Nephron progenitor cell (in vitro differentiated cells): Measurements from ENCODE around the gene TEX2.
"Not testable (repeated sequence)": the region's sequence is repeated elsewhere in the genome, so short reads cannot be mapped to it uniquely, and the experiment has no call there.

Experiments
- DNase-seq: peaks from one replicate; pipeline ENCODE4 v3.0.0; 2021
- H3K27ac Mint-ChIP-seq: 2 replicates; pipeline ENCODE4 v1.8.0; 2021; ENCODE audit warnings: mild to moderate bottlenecking, moderate library complexity, mixed read lengths
- H3K27me3 Mint-ChIP-seq: 2 replicates; pipeline ENCODE4 v1.8.0; 2021; ENCODE audit warnings: mild to moderate bottlenecking, low read depth, mixed read lengths; ENCODE audit not compliant: poor library complexity
- H3K36me3 Mint-ChIP-seq: 2 replicates; pipeline ENCODE4 v1.8.0; 2021; ENCODE audit warnings: low read depth, mixed read lengths
- H3K4me1 Mint-ChIP-seq: 2 replicates; pipeline ENCODE4 v1.8.0; 2021; ENCODE audit warnings: mixed read lengths
- H3K4me3 Mint-ChIP-seq: 2 replicates; pipeline ENCODE4 v1.8.0; 2021; ENCODE audit warnings: mild to moderate bottlenecking, moderate library complexity, mixed read lengths
- H3K9me3 Mint-ChIP-seq: 2 replicates; pipeline ENCODE4 v1.8.0; 2021; ENCODE audit warnings: mild to moderate bottlenecking, moderate library complexity, mixed read lengths
- TF ChIP-seq, protein P1 (sequence below): fragments of 200-600 bp; sonication (generic); IDR thresholded peaks from 2 replicates; pipeline ENCODE4 v1.5.0; 2021; ENCODE audit warnings: antibody characterized with exemption

The TEX2 gene

GRCh38 chr17:64192589-64192988 lies 70.5 kb downstream of the TEX2 start:
- Mint-ChIP-seq H3K27ac (no peak overlapping the region), H3K4me1 (peaks cover 8% of the 10 kb centered on the region), H3K4me3 (no peak overlapping the region), H3K9me3 (peaks cover 12% of the 10 kb centered on the region), H3K27me3 (no peaks in the 10 kb centered on the region), H3K36me3 (peaks cover 44% of the 10 kb centered on the region)
- TF ChIP-seq, protein P1, sequence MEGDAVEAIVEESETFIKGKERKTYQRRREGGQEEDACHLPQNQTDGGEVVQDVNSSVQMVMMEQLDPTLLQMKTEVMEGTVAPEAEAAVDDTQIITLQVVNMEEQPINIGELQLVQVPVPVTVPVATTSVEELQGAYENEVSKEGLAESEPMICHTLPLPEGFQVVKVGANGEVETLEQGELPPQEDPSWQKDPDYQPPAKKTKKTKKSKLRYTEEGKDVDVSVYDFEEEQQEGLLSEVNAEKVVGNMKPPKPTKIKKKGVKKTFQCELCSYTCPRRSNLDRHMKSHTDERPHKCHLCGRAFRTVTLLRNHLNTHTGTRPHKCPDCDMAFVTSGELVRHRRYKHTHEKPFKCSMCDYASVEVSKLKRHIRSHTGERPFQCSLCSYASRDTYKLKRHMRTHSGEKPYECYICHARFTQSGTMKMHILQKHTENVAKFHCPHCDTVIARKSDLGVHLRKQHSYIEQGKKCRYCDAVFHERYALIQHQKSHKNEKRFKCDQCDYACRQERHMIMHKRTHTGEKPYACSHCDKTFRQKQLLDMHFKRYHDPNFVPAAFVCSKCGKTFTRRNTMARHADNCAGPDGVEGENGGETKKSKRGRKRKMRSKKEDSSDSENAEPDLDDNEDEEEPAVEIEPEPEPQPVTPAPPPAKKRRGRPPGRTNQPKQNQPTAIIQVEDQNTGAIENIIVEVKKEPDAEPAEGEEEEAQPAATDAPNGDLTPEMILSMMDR = no peak
- no peak for DNase-seq

DNA sequence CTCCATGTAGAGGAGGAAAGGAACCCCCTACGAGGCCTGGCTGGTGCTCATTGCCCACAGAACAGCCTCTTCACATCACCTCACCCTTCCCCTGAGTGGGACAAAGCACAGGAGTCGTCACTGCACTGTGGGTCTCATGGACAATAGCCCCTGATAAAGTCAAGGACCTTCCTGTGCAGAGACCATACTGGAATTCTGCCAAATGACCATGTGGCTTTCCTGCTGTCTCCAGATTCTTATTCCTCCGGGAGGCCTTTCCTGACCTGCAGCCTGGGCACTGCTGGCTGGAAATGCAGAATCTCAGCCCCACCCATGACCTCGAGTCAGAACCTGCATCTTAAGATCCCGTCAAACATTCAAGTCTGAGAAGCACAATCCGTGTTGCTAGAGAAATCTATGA lies 72.6 kb downstream of the TEX2 start:
- peaks cover 7% of the 10 kb centered on the region for H3K27me3 Mint-ChIP-seq
- TF ChIP-seq, protein P1 = no peak
- no peak for DNase-seq

GRCh38 chr17:64188088-64188487 lies 75.0 kb downstream of the TEX2 start:
- TF ChIP-seq, protein P1 = no peak
- Mint-ChIP-seq H3K9me3 (no peaks in the 10 kb centered on the region), H3K4me1 (peaks cover 22% of the 10 kb centered on the region), H3K4me3 (no peak overlapping the region), H3K36me3 (peaks cover 37% of the 10 kb centered on the region), H3K27ac (no peak overlapping the region), H3K27me3 (peaks cover 7% of the 10 kb centered on the region)
- no peak for DNase-seq

More for the DNA sequence above, 72.6 kb downstream of the TEX2 start:
- H3K36me3 Mint-ChIP-seq = peaks cover 43% of the 10 kb centered on the region
- H3K27ac Mint-ChIP-seq = no peak overlapping the region
- peaks cover 22% of the 10 kb centered on the region for H3K4me1 Mint-ChIP-seq
- H3K9me3 Mint-ChIP-seq = no peaks in the 10 kb centered on the region
- no peak overlapping the region for H3K4me3 Mint-ChIP-seq

- no peak for DNase-seq
- H3K9me3 Mint-ChIP-seq = no peaks in the 10 kb centered on the region
Measured at GRCh38 chr17:64187093-64187895, 75.8 kb downstream of the TEX2 start.

GRCh38 chr17:64186171-64187092 lies 76.6 kb downstream of the TEX2 start:
- H3K27me3 Mint-ChIP-seq = peaks cover 7% of the 10 kb centered on the region
- peaks cover 36% of the 10 kb centered on the region for H3K36me3 Mint-ChIP-seq
- H3K27ac Mint-ChIP-seq = no peak overlapping the region
- DNase-seq = no peak
- H3K9me3 Mint-ChIP-seq = no peaks in the 10 kb centered on the region
- TF ChIP-seq, protein P1 = no peak
- H3K4me3 Mint-ChIP-seq = no peak overlapping the region
- peaks cover 22% of the 10 kb centered on the region for H3K4me1 Mint-ChIP-seq

More at GRCh38 chr17:64187093-64187895, 75.8 kb downstream of the TEX2 start:
- Mint-ChIP-seq H3K36me3 (peaks cover 31% of the 10 kb centered on the region), H3K27ac (no peak overlapping the region), H3K4me1 (peaks cover 22% of the 10 kb centered on the region), H3K27me3 (peaks cover 7% of the 10 kb centered on the region), H3K4me3 (no peak overlapping the region)
- TF ChIP-seq, protein P1 = no peak

- not testable (repeated sequence) for H3K27me3 Mint-ChIP-seq, DNase-seq, H3K4me3 Mint-ChIP-seq, H3K9me3 Mint-ChIP-seq
- H3K36me3 Mint-ChIP-seq = peaks cover 32% of the 10 kb centered on the region
- H3K4me1 Mint-ChIP-seq = peaks cover 22% of the 10 kb centered on the region
- H3K27ac Mint-ChIP-seq = peak overlapping the region; percentile 88
Measured at GRCh38 chr17:64185557-64185956, 77.5 kb downstream of the TEX2 start.
